Testis (tissue), 2 donors: ENCODE data around the gene LSMEM2.

Experiments used
- POLR2A ChIP-seq: fragments of 450-650 bp; IDR thresholded peaks from one replicate; pipeline ENCODE4 v1.6.1; 2017; ENCODE audit warnings: antibody characterized with exemption, mild to moderate bottlenecking, moderate library complexity
- TF ChIP-seq, protein P1 (sequence below), 3 experiments: fragments of 450-650 bp in 2 of 3; fragments of 200-600 bp in 1 of 3; sonication (generic) in 1 of 3; IDR thresholded peaks; one replicate each; pipeline ENCODE4 v1.5.1; 2016 to 2019; ENCODE audit warnings: antibody characterized with exemption in 3 of 3, mild to moderate bottlenecking in 2 of 3, moderate library complexity in 1 of 3

DNA sequence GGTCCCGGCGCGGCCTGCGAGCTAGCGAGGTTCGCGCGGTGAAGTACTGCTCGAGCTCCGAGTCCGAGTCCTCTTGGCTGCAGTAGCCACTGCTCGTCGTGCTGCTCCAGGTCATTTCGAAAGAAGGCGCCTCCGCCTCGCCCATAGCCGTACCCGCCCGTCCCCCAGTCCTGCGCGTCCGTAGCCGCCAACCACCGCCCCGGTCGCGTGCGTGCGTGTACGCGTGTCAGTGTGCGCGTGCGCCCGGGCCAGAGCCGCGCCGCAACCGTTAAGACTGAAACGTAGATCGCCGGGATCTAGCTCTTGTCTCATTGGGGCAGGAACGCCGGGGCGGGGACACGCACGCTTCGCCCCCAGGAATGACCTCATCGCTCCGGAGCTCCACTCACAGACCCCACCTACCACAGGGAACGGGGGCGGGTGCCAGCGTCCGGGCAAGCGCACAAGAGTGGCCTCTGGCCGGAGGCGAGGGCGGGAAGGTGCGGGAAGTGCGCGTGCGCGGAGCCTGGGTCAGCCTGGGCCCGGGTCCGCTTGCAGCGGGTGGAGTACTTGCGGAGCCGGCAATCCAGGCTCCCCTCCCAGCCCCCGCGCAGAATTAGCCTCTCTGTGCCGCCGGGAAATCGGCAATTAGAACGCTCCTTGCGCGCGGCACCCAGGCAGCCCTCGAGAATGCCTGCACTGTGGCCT lies 58.4 kb downstream of the LSMEM2 start:
- TF ChIP-seq, protein P1, sequence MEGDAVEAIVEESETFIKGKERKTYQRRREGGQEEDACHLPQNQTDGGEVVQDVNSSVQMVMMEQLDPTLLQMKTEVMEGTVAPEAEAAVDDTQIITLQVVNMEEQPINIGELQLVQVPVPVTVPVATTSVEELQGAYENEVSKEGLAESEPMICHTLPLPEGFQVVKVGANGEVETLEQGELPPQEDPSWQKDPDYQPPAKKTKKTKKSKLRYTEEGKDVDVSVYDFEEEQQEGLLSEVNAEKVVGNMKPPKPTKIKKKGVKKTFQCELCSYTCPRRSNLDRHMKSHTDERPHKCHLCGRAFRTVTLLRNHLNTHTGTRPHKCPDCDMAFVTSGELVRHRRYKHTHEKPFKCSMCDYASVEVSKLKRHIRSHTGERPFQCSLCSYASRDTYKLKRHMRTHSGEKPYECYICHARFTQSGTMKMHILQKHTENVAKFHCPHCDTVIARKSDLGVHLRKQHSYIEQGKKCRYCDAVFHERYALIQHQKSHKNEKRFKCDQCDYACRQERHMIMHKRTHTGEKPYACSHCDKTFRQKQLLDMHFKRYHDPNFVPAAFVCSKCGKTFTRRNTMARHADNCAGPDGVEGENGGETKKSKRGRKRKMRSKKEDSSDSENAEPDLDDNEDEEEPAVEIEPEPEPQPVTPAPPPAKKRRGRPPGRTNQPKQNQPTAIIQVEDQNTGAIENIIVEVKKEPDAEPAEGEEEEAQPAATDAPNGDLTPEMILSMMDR (IDR thresholded peaks at IDR 0.05): no peak
- TF ChIP-seq POLR2A: peak; percentile 21
